HUES48 (cell line): Measurements from ENCODE around the gene RPS5.

Source experiments
- H3K27ac ChIP-seq: one replicate; pipeline ENCODE4 v1.7.0; 2013; ENCODE audit warnings: low read depth, low read length, inconsistent platforms
- H3K27me3 ChIP-seq: 2 replicates; pipeline ENCODE4 v1.6.1; 2013; ENCODE audit warnings: mild to moderate bottlenecking, low read length; ENCODE audit not compliant: control insufficient read depth, insufficient read depth
- H3K36me3 ChIP-seq: 2 replicates; pipeline ENCODE4 v1.6.1; 2013; ENCODE audit warnings: low read length; ENCODE audit not compliant: control insufficient read depth, insufficient read depth
- H3K4me1 ChIP-seq: 2 replicates; pipeline ENCODE4 v1.6.1; 2013; ENCODE audit warnings: mild to moderate bottlenecking, low read length; ENCODE audit not compliant: control insufficient read depth, insufficient read depth
- H3K4me3 ChIP-seq: 2 replicates; pipeline ENCODE4 v1.5.1; 2013; ENCODE audit warnings: mild to moderate bottlenecking, low read depth, low read length
- H3K9ac ChIP-seq: 2 replicates; pipeline ENCODE4 v1.6.1; 2013; ENCODE audit warnings: mild to moderate bottlenecking, low read depth, low read length, moderate library complexity
- H3K9me3 ChIP-seq: 2 replicates; pipeline ENCODE4 v1.6.1; 2013; ENCODE audit warnings: low read length; ENCODE audit not compliant: control insufficient read depth, insufficient read depth

RPS5 gene

GRCh38 chr19:58351558-58351878, 35.6 kb upstream of the RPS5 start:
- H3K36me3 ChIP-seq, result no peaks in the 10 kb centered on the region
- H3K27me3 ChIP-seq, result peaks cover 7% of the 10 kb centered on the region
- no peak overlapping the region for H3K27ac ChIP-seq
- no peak overlapping the region for H3K9ac ChIP-seq
- H3K4me3 ChIP-seq, result no peak overlapping the region
- no peaks in the 10 kb centered on the region for H3K9me3 ChIP-seq
- no peaks in the 10 kb centered on the region for H3K4me1 ChIP-seq

- Histone ChIP-seq H3K27me3 (0 out of 2 replicates have a peak, but pooled peaks cover under 1% of the 10 kb centered on the region), H3K36me3 (no peaks in the 10 kb centered on the region), H3K9ac (no peak overlapping the region), H3K4me1 (no peaks in the 10 kb centered on the region), H3K9me3 (no peaks in the 10 kb centered on the region), H3K4me3 (no peak overlapping the region), H3K27ac (no peak overlapping the region)
Observed at GRCh38 chr19:58351990-58352755, 34.9 kb upstream of the RPS5 start.

- no peaks in the 10 kb centered on the region for H3K9me3 ChIP-seq
- H3K27ac ChIP-seq, result no peak within 1 kb of the TSS
- H3K4me1 ChIP-seq, result no peaks in the 10 kb centered on the region; the same call in 1 of the 2 replicates
- H3K9ac ChIP-seq, result no peak within 1 kb of the TSS
- H3K27me3 ChIP-seq, result no peaks in the 10 kb centered on the region
- H3K36me3 ChIP-seq, result no peaks in the 10 kb centered on the region
- no peak within 1 kb of the TSS for H3K4me3 ChIP-seq
Observed at GRCh38 chr19:58352760-58353671, 34.1 kb upstream of the RPS5 start, which contains the start of gene A1BG. Gene A1BG, minus strand, starts transcription at chr19:58353492. Its CDS starts 55 bp downstream, at chr19:58353437.

GRCh38 chr19:58353717-58354477, 33.2 kb upstream of the RPS5 start:
- Histone ChIP-seq H3K4me3 (no peak overlapping the region), H3K36me3 (no peaks in the 10 kb centered on the region), H3K27me3 (no peaks in the 10 kb centered on the region), H3K4me1 (no peaks in the 10 kb centered on the region; the same call in 1 of the 2 replicates), H3K9me3 (no peaks in the 10 kb centered on the region), H3K9ac (no peak overlapping the region), H3K27ac (no peak overlapping the region)

- Histone ChIP-seq H3K4me3 (no peak overlapping the region), H3K4me1 (no peaks in the 10 kb centered on the region; the same call in 1 of the 2 replicates), H3K9ac (no peak overlapping the region), H3K27me3 (no peaks in the 10 kb centered on the region), H3K9me3 (no peaks in the 10 kb centered on the region), H3K36me3 (no peaks in the 10 kb centered on the region), H3K27ac (no peak overlapping the region)
Observed at GRCh38 chr19:58354478-58355030, 32.5 kb upstream of the RPS5 start.

- H3K9ac ChIP-seq, result no peak overlapping the region
- H3K36me3 ChIP-seq, result no peaks in the 10 kb centered on the region
- no peaks in the 10 kb centered on the region for H3K27me3 ChIP-seq
- H3K9me3 ChIP-seq, result no peaks in the 10 kb centered on the region
- no peak overlapping the region for H3K27ac ChIP-seq
- no peaks in the 10 kb centered on the region; the same call in 1 of the 2 replicates for H3K4me1 ChIP-seq
- H3K4me3 ChIP-seq, result no peak overlapping the region
Observed at GRCh38 chr19:58355215-58355796, 31.8 kb upstream of the RPS5 start.

GRCh38 chr19:58355908-58356765, 30.9 kb upstream of the RPS5 start:
- H3K27ac ChIP-seq, result no peak overlapping the region
- no peaks in the 10 kb centered on the region for H3K36me3 ChIP-seq
- no peak overlapping the region for H3K9ac ChIP-seq
- no peaks in the 10 kb centered on the region for H3K27me3 ChIP-seq
- no peaks in the 10 kb centered on the region for H3K9me3 ChIP-seq
- no peak overlapping the region for H3K4me3 ChIP-seq
- H3K4me1 ChIP-seq, result no peaks in the 10 kb centered on the region; the same call in 1 of the 2 replicates

- no peaks in the 10 kb centered on the region for H3K9me3 ChIP-seq
- no peaks in the 10 kb centered on the region for H3K27me3 ChIP-seq
- no peaks in the 10 kb centered on the region; the same call in 1 of the 2 replicates for H3K4me1 ChIP-seq
- no peaks in the 10 kb centered on the region for H3K36me3 ChIP-seq
- H3K4me3 ChIP-seq, result no peak overlapping the region
- H3K9ac ChIP-seq, result no peak overlapping the region
- H3K27ac ChIP-seq, result no peak overlapping the region
Observed at GRCh38 chr19:58356766-58357480, 30.1 kb upstream of the RPS5 start.

GRCh38 chr19:58357481-58358145, 29.5 kb upstream of the RPS5 start:
- Histone ChIP-seq H3K4me3 (no peak overlapping the region), H3K27me3 (no peaks in the 10 kb centered on the region), H3K27ac (no peak overlapping the region), H3K9me3 (no peaks in the 10 kb centered on the region), H3K9ac (no peak overlapping the region), H3K36me3 (no peaks in the 10 kb centered on the region), H3K4me1 (no peaks in the 10 kb centered on the region; the same call in 1 of the 2 replicates)
